A673 (cell line): Measurements from ENCODE around the gene USF2.

Experiments used
- CTCF ChIP-seq: fragments of 300-800, 200-600 bp; sonication (generic); conservative IDR thresholded peaks from 2 replicates; pipeline ENCODE4 v1.5.1; 2017; ENCODE audit warnings: low read depth, mild to moderate bottlenecking, antibody characterized with exemption, low read length, moderate library complexity, mixed read lengths
- EZH2 ChIP-seq: fragments of 200-600 bp; sonication (generic); IDR thresholded peaks from 2 replicates; pipeline ENCODE4 v1.6.1; 2017; ENCODE audit warnings: borderline replicate concordance, low read depth, mild to moderate bottlenecking, mixed read lengths, antibody characterized with exemption, low read length; ENCODE audit not compliant: poor library complexity, severe bottlenecking

GRCh38 chr19:35299523-35300338 lies 31.0 kb downstream of the USF2 start:
- TF ChIP-seq CTCF (no peak), EZH2 (no peak)
